ENCODE data around the gene PDZK1. TPM values are rescaled to one million over a fixed set of nuclear protein-coding genes. Genes with fewer than 3 reads are reported as not detected.
"Not testable (repeated sequence)": the region's sequence is repeated elsewhere in the genome, so short reads cannot be mapped to it uniquely, and the experiment has no call there.

PDZK1 gene
- total RNA-seq, 1 experiment from 2014 or later, result 1.3 TPM

DNA sequence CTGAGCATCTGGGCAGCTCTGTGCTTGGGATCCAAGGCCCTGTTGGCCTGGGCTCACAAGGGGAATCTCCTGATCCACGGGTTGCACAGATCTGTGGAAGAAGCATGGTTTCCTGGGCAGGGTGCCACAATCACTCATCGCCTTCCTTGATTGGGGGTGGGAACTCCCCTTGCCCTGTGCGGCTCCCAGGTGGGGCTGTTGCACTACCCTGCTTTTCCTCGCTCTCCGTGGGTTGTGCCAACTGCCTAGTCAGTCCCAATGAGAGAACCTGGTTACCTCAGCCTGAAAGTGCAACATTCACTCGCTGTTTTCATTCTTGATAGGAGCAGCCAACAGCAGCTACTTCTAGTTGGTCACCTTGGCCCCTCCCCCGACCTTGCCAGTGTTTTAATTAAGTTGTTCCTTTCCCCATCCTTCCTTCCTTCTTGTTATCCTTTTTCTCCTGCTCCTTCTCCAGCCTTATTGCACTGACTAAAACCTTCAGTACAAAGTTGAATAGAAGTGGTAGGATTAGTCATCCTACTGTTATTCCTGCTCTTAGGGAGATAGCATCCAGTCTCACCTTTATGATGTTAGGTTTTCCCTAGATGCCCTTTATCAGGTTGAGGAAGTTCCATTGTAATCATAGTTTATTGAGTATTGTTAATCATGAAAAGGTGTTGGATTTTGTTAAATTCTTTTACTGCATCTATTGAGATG, 50.8 kb downstream of the PDZK1 start:
- H3K9me3 Mint-ChIP-seq (ENCODE audit: low read depth, unreplicated experiment); H3K36me3 Mint-ChIP-seq (ENCODE audit: insufficient read depth, unreplicated experiment); BruUV-seq (replicated peaks): not testable (repeated sequence)

DNA sequence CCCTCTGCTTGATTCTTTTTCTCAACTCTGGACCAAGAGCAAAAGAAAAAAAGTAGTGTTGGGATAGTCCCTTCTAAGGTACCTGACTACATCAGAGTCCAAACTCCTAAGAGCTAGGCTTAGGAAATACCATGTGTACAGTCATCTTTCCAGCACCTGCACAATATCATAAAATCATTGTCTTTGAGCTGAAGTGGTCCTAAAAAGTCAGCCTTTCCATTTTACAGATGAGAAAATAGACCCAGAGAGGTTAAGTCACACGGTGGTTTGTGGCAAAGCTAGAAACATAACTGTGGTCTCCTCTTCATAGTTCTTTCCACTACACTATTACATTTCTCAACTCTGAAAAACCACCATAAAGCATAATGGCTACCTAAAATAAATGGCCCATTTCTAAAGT, 63.2 kb downstream of the PDZK1 start:
- H3K4me3 Mint-ChIP-seq (ENCODE audit: low read depth, unreplicated experiment); H3K9me3 Mint-ChIP-seq (ENCODE audit: low read depth, unreplicated experiment); H3K4me1 Mint-ChIP-seq (ENCODE audit: low read depth, unreplicated experiment); CTCF ChIA-PET; BruUV-seq (replicated peaks); H3K27me3 Mint-ChIP-seq (ENCODE audit: unreplicated experiment); H3K36me3 Mint-ChIP-seq (ENCODE audit: insufficient read depth, unreplicated experiment); intact Hi-C loops (cut with micrococcal nuclease; ENCODE audit: unreplicated experiment); H3K27ac Mint-ChIP-seq (ENCODE audit: unreplicated experiment); DNase-seq: not testable (repeated sequence)

More for the DNA sequence above, 50.8 kb downstream of the PDZK1 start:
- CTCF ChIA-PET; H3K4me1 Mint-ChIP-seq (ENCODE audit: low read depth, unreplicated experiment); H3K27ac Mint-ChIP-seq (ENCODE audit: unreplicated experiment); H3K27me3 Mint-ChIP-seq (ENCODE audit: unreplicated experiment); H3K4me3 Mint-ChIP-seq (ENCODE audit: low read depth, unreplicated experiment); intact Hi-C loops (cut with micrococcal nuclease; ENCODE audit: unreplicated experiment); DNase-seq: not testable (repeated sequence)

DNA sequence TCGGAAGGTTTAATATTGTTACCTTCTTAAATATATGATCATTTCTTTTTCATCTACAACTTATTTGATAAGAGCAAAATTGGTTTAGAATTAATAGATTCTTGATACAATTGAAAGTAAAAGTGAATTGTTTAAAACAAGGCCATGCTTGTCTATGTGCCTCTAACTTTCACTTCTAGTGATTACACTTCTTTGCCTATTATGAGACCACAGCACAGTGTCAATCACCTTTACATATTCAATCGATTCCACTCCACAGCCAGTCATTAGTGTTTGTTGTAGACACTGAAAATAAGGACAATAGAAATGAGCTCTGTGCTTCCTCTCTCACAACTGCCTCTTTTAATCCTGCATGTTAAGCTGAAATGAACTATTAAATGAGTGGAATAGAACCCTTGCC, 65.3 kb downstream of the PDZK1 start:
- H3K4me3 Mint-ChIP-seq (ENCODE audit: low read depth, unreplicated experiment); H3K9me3 Mint-ChIP-seq (ENCODE audit: low read depth, unreplicated experiment); H3K27ac Mint-ChIP-seq (ENCODE audit: unreplicated experiment); H3K36me3 Mint-ChIP-seq (ENCODE audit: insufficient read depth, unreplicated experiment); CTCF ChIA-PET; BruUV-seq (replicated peaks); intact Hi-C loops (cut with micrococcal nuclease; ENCODE audit: unreplicated experiment); DNase-seq; H3K27me3 Mint-ChIP-seq (ENCODE audit: unreplicated experiment); H3K4me1 Mint-ChIP-seq (ENCODE audit: low read depth, unreplicated experiment): not testable (repeated sequence)

DNA sequence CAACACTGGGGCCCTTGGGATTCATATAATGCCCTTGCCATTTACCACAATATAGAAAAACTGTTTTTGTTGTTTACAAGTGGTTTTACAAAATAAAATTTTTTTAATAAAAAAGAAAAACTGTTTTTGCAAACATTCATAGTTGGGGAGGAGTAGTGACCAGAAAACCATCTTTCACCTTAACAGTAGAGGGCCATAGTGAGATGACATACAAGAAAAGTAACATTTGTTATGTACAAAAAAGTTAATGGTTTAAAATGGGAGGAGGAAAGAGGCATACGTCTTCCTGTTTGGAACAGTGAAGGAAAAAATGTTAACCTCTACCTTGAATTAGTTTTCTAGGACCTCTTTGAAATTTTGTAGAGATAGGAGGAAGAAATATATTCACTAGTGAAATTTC, 70.9 kb downstream of the PDZK1 start:
- intact Hi-C loops (cut with micrococcal nuclease; ENCODE audit: unreplicated experiment); H3K9me3 Mint-ChIP-seq (ENCODE audit: low read depth, unreplicated experiment); DNase-seq; H3K4me1 Mint-ChIP-seq (ENCODE audit: low read depth, unreplicated experiment); BruUV-seq (replicated peaks); H3K27me3 Mint-ChIP-seq (ENCODE audit: unreplicated experiment); CTCF ChIA-PET; H3K27ac Mint-ChIP-seq (ENCODE audit: unreplicated experiment); H3K36me3 Mint-ChIP-seq (ENCODE audit: insufficient read depth, unreplicated experiment); H3K4me3 Mint-ChIP-seq (ENCODE audit: low read depth, unreplicated experiment): not testable (repeated sequence)

DNA sequence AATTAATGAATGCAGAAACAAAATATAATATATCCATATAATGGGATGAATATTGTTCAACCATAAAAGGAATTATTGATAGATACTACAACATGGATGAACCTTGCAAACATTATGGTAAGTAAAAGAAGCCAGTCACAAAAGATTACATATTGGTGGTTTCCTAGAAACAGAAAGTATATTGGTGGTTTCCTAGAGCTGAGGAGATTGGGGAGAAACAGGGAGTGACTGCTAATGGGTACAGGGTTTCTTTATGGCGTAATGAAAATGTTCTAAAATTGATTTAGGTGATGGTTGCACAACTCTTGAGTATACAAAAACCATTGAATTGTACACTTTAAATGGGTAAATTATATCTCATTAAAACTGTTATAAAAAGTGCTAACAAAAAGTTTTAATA, 85.0 kb downstream of the PDZK1 start:
- DNase-seq; CTCF ChIA-PET; intact Hi-C loops (cut with micrococcal nuclease; ENCODE audit: unreplicated experiment); H3K4me1 Mint-ChIP-seq (ENCODE audit: low read depth, unreplicated experiment); H3K27me3 Mint-ChIP-seq (ENCODE audit: unreplicated experiment); H3K36me3 Mint-ChIP-seq (ENCODE audit: insufficient read depth, unreplicated experiment); H3K4me3 Mint-ChIP-seq (ENCODE audit: low read depth, unreplicated experiment); H3K27ac Mint-ChIP-seq (ENCODE audit: unreplicated experiment); BruUV-seq (replicated peaks); H3K9me3 Mint-ChIP-seq (ENCODE audit: low read depth, unreplicated experiment): not testable (repeated sequence)

Other genes with a start within 250 kb of the PDZK1 start
- gene GPR89A, start 99.4 kb downstream of the PDZK1 start, total RNA-seq (2022), result 32.4 and 37.6 TPM in 2 replicates
- gene CD160, start 12.1 kb upstream of the PDZK1 start, total RNA-seq (2022), result not detected in 2 replicates
- 9.5 and 9.9 TPM in 2 replicates for gene RNF115, start 116.7 kb upstream of the PDZK1 start, total RNA-seq (2022)
- 29.3 and 33.0 TPM in 2 replicates for gene POLR3C, start 116.8 kb upstream of the PDZK1 start, total RNA-seq (2022)
- 2.8 and 4.0 TPM in 2 replicates for gene NUDT17, start 138.3 kb upstream of the PDZK1 start, total RNA-seq (2022)
- 38.3 and 40.1 TPM in 2 replicates for gene PIAS3, start 151.7 kb upstream of the PDZK1 start, total RNA-seq (2022)
- 0.22 TPM in 1 of 2 replicates, not detected in the other for gene ANKRD35, start 178.5 kb upstream of the PDZK1 start, total RNA-seq (2022)
- gene ITGA10, start 202.7 kb upstream of the PDZK1 start, total RNA-seq (2022), result 0.34 and 0.68 TPM in 2 replicates
- gene PEX11B, start 211.3 kb upstream of the PDZK1 start, total RNA-seq (2022), result 27.1 and 27.3 TPM in 2 replicates
- gene RBM8A, start 220.1 kb upstream of the PDZK1 start, total RNA-seq (2022), result 167 and 177 TPM in 2 replicates